ENCODE data around the gene PTPN14. TPM values are rescaled to one million over a fixed set of nuclear protein-coding genes. Genes with fewer than 3 reads are reported as not detected.
A peak's percentile ranks its signal among the peaks of the same experiment; 100 is the strongest.

PTPN14 gene
- total and polyA plus RNA-seq, 11 donors, result 8.7 to 52.0 (median 33.5) TPM

DNA sequence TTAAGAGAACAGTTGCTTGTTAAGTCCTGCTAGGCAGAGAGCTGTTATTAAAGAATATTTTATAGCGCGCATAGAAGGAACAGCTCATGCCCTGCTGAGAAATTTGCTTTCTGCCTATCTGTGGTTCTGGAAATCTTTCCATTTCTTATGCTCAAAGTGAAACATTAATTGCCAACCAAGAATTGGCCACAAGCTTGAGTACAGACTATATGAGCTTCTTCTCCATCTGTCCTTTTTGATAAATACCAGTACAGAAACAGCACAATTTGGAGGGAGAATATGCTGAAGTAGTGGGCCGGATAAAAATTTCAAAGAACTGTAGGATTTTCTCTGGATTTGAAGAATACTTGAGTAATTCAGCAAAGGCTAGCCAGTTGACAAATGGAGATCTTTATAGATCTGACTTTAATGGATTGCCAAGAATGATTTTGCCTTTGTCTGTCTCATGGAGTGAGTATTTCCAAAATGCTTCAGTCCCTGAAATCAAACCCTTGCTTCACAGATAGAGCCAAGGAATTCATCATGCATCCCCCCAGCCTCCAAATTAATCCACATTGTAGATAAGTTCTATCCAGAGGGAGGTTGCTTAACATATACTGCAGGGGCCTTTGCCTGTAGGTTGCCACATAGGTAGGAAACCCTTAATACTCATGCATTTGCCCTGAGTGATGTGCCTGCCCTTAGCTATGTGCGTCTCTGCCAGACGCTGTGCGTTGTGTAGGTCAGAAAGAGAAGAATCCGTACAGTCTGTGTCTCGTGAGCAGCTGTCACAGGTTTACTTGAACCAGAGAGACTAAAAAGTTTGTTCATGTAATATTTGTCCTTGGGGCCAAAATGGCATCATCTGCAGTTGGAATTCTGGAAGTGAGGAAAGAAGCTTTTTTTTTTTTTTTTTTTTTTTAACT, 226.3 kb downstream of the PTPN14 start:
- DNase-seq (no peak), ATAC-seq (no peak)
- intact Hi-C loops (cut with DNase I), result loop anchor here in 7 of 10 donors (5.0 kb wide), 5 partner anchors 43 to 1203 kb away; partner anchors contain the start of gene SMYD2 (in 1 of the 7)
- peaks cover 0 to 86% (median 48%) of the 10 kb centered on the region in 9 donors for H3K36me3 ChIP-seq
- H3K27ac ChIP-seq, result peak overlapping the region in 1 of 12 donors; percentile 9
- no peak overlapping the region for H3K4me3 ChIP-seq
- WGBS, 4 donors, result 87 to 97% (median 95%) methylated on average over 8 of the region's 8 CpGs
- no peak for TF ChIP-seq POLR2A (IDR thresholded peaks at IDR 0.05)
- TF ChIP-seq, protein P1, sequence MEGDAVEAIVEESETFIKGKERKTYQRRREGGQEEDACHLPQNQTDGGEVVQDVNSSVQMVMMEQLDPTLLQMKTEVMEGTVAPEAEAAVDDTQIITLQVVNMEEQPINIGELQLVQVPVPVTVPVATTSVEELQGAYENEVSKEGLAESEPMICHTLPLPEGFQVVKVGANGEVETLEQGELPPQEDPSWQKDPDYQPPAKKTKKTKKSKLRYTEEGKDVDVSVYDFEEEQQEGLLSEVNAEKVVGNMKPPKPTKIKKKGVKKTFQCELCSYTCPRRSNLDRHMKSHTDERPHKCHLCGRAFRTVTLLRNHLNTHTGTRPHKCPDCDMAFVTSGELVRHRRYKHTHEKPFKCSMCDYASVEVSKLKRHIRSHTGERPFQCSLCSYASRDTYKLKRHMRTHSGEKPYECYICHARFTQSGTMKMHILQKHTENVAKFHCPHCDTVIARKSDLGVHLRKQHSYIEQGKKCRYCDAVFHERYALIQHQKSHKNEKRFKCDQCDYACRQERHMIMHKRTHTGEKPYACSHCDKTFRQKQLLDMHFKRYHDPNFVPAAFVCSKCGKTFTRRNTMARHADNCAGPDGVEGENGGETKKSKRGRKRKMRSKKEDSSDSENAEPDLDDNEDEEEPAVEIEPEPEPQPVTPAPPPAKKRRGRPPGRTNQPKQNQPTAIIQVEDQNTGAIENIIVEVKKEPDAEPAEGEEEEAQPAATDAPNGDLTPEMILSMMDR (IDR thresholded peaks at IDR 0.05), result no peak
- no peaks in the 10 kb centered on the region for H3K9me3 ChIP-seq
- H3K27me3 ChIP-seq, result no peaks in the 10 kb centered on the region
- H3K4me1 ChIP-seq, result peaks cover 0 to 24% (median 7%) of the 10 kb centered on the region in 12 donors

DNA sequence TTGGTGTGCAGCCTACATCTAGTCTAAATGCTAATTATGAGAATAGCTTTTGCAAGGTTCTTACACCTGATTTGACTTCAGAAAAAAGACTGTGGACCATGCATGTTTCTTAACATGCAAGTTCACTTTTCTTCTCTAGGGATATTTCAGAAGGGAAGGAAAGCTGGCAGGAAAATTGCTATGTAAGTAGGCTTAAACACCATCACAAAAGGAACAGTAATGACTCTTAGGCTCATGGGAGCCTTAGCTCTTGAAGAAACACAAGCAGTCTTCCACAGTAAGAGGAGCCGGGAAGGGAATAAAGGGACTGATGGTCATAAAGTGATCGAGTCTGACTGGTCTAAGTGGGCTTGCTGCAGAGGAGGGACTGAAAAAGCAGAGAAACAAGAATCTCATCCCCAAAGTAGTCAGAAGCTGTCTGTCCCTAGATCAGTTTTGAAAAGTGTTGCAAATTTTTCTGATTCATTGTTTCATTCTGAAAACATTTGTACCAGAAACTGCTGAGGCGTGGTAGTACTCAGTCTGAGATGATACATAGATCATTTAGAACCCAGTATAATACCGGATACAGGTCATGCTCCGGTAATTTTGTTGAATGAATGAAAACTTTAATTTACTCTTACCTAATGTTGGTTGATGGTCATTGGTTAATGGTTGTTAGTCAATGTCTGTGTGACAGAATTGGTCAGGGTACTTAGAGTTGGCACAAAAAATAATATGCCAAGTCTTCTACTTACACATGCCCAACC, 229.5 kb downstream of the PTPN14 start:
- peaks cover 0 to 34% (median 7%) of the 10 kb centered on the region in 12 donors for H3K4me1 ChIP-seq
- DNase-seq (no peak), ATAC-seq (no peak)
- H3K27ac ChIP-seq, result peak overlapping the region in 3 of 12 donors; percentile 0 to 3 (median 1)
- no peaks in the 10 kb centered on the region for H3K9me3 ChIP-seq
- 93 to 97% (median 95%) methylated on average over 5 of the region's 5 CpGs for WGBS, 4 donors
- H3K27me3 ChIP-seq, result no peaks in the 10 kb centered on the region
- TF ChIP-seq, protein P1 (IDR thresholded peaks at IDR 0.05), result no peak
- TF ChIP-seq POLR2A (IDR thresholded peaks at IDR 0.05), result no peak
- H3K4me3 ChIP-seq, result no peak overlapping the region
- intact Hi-C loops (cut with DNase I), result no loop called here
- H3K36me3 ChIP-seq, result peaks cover 0 to 87% (median 40%) of the 10 kb centered on the region in 9 donors

DNA sequence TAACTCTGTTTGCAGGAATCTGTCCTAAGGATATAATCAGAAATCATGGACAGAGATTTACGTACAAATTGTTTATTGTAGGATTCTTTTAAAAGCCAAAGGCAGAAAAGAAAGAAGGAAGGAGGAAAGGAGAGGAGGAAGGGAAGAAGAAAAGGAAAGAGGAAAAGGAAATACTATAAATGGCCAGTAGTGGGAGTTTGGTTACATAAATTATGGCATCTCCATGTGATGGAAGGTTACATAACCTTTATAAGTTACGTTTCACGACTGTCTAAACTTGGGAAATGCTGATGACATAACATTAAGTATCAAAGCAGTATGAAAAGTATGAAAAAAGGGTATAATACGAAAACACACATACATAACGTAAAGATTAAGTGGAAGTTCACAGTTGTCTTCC, 231.5 kb downstream of the PTPN14 start:
- Histone ChIP-seq H3K4me1 (peaks cover 0 to 46% (median 12%) of the 10 kb centered on the region in 12 donors), H3K36me3 (peaks cover 0 to 85% (median 39%) of the 10 kb centered on the region in 9 donors), H3K9me3 (no peaks in the 10 kb centered on the region), H3K27ac (peak overlapping the region in 8 of 12 donors; percentile 21 to 93 (median 80)), H3K27me3 (no peaks in the 10 kb centered on the region), H3K4me3 (no peak overlapping the region)
- 83 to 92% (median 91%) methylated on average over 5 of the region's 5 CpGs for WGBS, 4 donors
- TF ChIP-seq POLR2A (IDR thresholded peaks at IDR 0.05), result no peak
- TF ChIP-seq, protein P1 (IDR thresholded peaks at IDR 0.05), result peak in 2 of 12 donors; percentile 7 to 21
- ATAC-seq, result no peak
- intact Hi-C loops (cut with DNase I), result loop anchor here in 2 of 10 donors (5.0 kb wide), 1 partner anchor 38 kb away; the partner anchor contains the start of gene SMYD2 (in 2 of the 2)
- no peak for DNase-seq
